ES-I3 (cell line): ENCODE measurements around the gene ACSL1.

Experiments
- H3K36me3 ChIP-seq: 2 replicates; pipeline ENCODE4 v1.6.1; 2013; ENCODE audit warnings: mild to moderate bottlenecking, low read length, control low read depth, moderate library complexity; ENCODE audit not compliant: insufficient read depth
- H3K4me1 ChIP-seq: 2 replicates; pipeline ENCODE4 v1.6.1; 2013; ENCODE audit warnings: mild to moderate bottlenecking, control low read depth, low read length; ENCODE audit not compliant: insufficient read depth
- H3K9ac ChIP-seq: 2 replicates; pipeline ENCODE4 v1.6.1; 2013; ENCODE audit warnings: low read depth, mild to moderate bottlenecking, low read length, moderate library complexity
- H3K9me3 ChIP-seq: 2 replicates; pipeline ENCODE4 v1.6.1; 2013; ENCODE audit warnings: mild to moderate bottlenecking, low read length, moderate library complexity; ENCODE audit not compliant: control insufficient read depth, insufficient read depth

The ACSL1 gene

DNA sequence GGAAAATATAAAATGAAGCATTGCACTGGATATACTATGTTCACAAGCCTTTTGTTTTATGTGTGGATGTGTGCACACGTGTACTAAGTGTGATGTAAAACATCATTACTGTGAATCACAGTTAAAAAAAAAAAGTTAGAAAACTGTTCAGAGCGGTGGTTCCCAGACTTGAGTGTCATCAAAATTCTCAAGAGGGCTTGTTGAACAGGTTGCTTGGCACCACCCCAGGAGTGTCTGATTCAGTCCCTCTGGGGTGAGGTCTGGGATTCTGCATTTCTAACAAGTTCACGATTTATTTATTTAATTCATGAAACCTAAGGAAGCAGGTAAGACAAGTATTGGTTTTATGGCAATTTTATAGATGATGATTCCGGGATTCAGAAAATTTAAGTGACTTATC is 93.6 kb downstream of the ACSL1 start:
- no peaks in the 10 kb centered on the region for H3K9me3 ChIP-seq
- peaks cover 18% of the 10 kb centered on the region for H3K36me3 ChIP-seq
- H3K9ac ChIP-seq = peak overlapping the region; percentile 90; the same call in 1 of the 2 replicates
- no peaks in the 10 kb centered on the region for H3K4me1 ChIP-seq

GRCh38 chr4:184731056-184731455 is 94.7 kb downstream of the ACSL1 start:
- no peak overlapping the region for H3K9ac ChIP-seq
- H3K4me1 ChIP-seq = no peaks in the 10 kb centered on the region
- H3K36me3 ChIP-seq = peaks cover 21% of the 10 kb centered on the region
- no peaks in the 10 kb centered on the region for H3K9me3 ChIP-seq

GRCh38 chr4:184729946-184730345 is 95.8 kb downstream of the ACSL1 start:
- H3K9ac ChIP-seq = no peak overlapping the region
- H3K9me3 ChIP-seq = no peaks in the 10 kb centered on the region
- H3K4me1 ChIP-seq = no peaks in the 10 kb centered on the region
- peaks cover 26% of the 10 kb centered on the region for H3K36me3 ChIP-seq

GRCh38 chr4:184728858-184729257 is 96.9 kb downstream of the ACSL1 start:
- Histone ChIP-seq H3K4me1 (no peaks in the 10 kb centered on the region), H3K36me3 (peaks cover 28% of the 10 kb centered on the region)

DNA sequence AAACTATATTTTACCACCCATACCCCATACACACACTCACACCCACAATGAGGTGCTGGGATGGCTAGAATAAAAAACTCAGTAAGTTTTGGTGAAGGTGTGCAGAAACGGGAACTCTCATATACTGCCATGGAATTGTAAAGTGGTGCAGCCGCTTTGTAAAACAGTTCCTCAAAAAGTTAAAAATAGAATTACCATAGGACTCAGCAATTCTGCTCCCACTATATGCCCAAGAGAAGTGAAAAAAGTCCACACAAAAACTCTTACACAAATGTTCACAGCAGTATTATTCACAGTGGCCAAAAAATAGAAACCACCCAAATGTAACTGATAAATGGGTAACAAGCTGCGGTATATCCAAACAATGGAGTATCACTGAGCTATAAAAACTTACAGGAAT is 98.3 kb downstream of the ACSL1 start:
- Histone ChIP-seq H3K9ac (no peak overlapping the region), H3K4me1 (no peaks in the 10 kb centered on the region), H3K9me3 (no peaks in the 10 kb centered on the region), H3K36me3 (peaks cover 33% of the 10 kb centered on the region)

More at GRCh38 chr4:184728858-184729257, 96.9 kb downstream of the ACSL1 start:
- Histone ChIP-seq H3K9ac (no peak overlapping the region), H3K9me3 (no peaks in the 10 kb centered on the region)

DNA sequence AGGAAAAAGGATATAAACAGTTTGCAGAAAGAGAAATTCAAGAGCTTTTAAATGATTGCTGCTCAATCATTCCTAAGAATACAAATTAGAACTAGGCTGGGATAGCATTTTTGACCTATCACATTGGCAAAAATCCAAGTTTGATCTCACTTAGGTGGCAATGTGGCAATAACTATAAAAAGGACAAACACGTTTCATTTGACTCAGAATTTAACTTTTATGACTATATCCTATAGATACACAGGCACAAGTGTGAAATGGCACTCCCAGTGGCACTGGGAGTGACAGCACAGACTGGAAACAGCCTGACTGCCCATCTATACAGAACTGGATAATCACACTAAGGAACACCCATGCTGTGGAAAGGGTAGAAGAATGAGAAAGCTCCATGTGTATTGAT is 103.0 kb downstream of the ACSL1 start:
- Histone ChIP-seq H3K36me3 (peaks cover 28% of the 10 kb centered on the region), H3K9ac (no peak overlapping the region), H3K9me3 (no peaks in the 10 kb centered on the region), H3K4me1 (no peaks in the 10 kb centered on the region)

- Histone ChIP-seq H3K4me1 (no peaks in the 10 kb centered on the region), H3K9ac (no peak overlapping the region), H3K9me3 (no peaks in the 10 kb centered on the region), H3K36me3 (peaks cover 23% of the 10 kb centered on the region)
Observed at GRCh38 chr4:184721254-184721653, 104.5 kb downstream of the ACSL1 start.

DNA sequence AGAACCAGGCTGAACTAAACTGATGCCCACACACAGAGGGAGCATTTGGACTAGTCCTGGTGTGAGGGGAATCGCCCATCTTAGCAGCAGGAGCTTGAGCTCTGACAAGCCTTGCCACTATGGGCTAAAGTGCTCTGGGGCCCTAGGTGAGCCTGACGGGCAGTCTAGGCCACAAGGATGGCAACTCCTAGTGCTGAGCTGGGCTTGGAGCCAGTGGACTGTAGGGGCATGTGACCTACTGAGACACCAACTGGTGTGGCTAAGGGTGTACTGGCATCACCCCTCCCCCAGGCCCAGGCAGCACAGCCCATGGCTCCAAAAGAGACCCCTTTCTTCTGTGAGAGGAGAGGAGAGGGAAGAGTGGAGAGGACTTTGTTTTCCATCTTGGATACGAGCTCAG is 106.4 kb downstream of the ACSL1 start:
- Histone ChIP-seq H3K9ac (no peak overlapping the region), H3K9me3 (no peaks in the 10 kb centered on the region), H3K36me3 (peaks cover 17% of the 10 kb centered on the region), H3K4me1 (no peaks in the 10 kb centered on the region)

DNA sequence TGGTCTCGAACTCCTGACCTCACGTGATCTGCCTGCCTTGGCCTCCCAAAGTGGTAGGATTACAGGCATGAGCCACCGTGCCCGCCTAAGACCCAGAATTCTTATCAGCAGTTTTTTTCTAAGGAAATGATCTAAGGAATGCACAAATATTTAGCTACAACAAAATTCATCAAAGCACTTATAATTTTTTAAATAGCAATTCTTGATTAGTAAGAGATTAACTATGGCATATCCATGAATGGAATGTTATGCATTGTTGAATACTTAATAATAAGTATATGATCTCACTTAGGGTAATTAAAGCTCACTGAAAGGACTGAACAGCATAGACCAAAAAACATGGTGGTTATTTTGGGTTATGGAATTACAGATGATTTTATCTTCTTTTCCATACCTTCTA is 110.2 kb downstream of the ACSL1 start:
- Histone ChIP-seq H3K4me1 (no peaks in the 10 kb centered on the region), H3K36me3 (peaks cover 16% of the 10 kb centered on the region), H3K9ac (no peak overlapping the region), H3K9me3 (no peaks in the 10 kb centered on the region)

GRCh38 chr4:184713887-184714286 is 111.9 kb downstream of the ACSL1 start:
- Histone ChIP-seq H3K36me3 (peaks cover 14% of the 10 kb centered on the region), H3K9me3 (no peaks in the 10 kb centered on the region), H3K9ac (no peak overlapping the region), H3K4me1 (no peaks in the 10 kb centered on the region)

DNA sequence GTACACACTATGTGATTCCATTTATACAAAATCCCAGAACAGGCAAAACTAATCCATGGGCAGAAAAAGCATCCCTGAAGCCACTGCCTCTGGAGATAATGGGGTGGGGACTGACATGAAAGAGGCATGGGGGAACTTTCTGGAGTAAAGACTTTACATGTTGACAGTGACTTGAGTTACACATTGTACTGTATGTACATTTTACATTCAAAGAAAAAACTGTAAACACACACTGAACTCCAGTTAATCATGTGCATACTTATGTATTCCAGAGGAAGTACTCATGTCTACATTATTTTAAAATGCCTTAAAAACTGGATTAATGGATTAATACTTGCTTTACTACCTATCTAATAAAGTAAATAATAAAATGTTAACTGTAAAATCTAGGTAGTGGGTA is 113.4 kb downstream of the ACSL1 start:
- no peaks in the 10 kb centered on the region for H3K9me3 ChIP-seq
- H3K36me3 ChIP-seq = peaks cover 9% of the 10 kb centered on the region
- H3K9ac ChIP-seq = no peak overlapping the region
- no peaks in the 10 kb centered on the region for H3K4me1 ChIP-seq

DNA sequence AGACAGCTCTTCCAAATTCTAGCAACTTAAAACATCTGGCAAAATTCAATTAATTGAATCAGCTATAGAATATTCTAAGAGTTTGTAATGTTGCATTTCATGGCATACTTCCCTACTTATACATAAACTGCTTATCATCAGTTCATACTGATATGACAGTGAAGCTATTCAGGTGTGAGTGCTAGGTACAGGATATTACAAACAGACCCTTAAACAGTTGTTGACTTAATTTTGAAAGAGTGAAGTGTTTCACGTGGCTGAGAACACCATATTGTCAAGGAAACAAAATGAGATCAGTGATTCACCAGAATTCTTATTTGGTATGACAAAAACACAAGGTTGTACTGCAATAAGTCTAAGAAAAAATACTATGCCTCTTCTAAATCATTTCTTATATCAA is 119.3 kb downstream of the ACSL1 start:
- Histone ChIP-seq H3K9ac (no peak overlapping the region), H3K9me3 (no peaks in the 10 kb centered on the region), H3K4me1 (no peaks in the 10 kb centered on the region), H3K36me3 (peaks cover 13% of the 10 kb centered on the region)

- Histone ChIP-seq H3K9ac (no peak overlapping the region), H3K9me3 (no peaks in the 10 kb centered on the region), H3K36me3 (peaks cover 16% of the 10 kb centered on the region), H3K4me1 (no peaks in the 10 kb centered on the region)
Observed at GRCh38 chr4:184705692-184706091, 120.1 kb downstream of the ACSL1 start.
